HepG2 (cell line): Measurements from ENCODE around the gene TEX19. TPM values are rescaled to one million over a fixed set of nuclear protein-coding genes. Genes with fewer than 3 reads are reported as not detected.
A peak's percentile ranks its signal among the peaks of the same experiment; 100 is the strongest.

Experiments
- CHD4 ChIP-seq: fragments of 200-600 bp; sonication (generic); IDR thresholded peaks from 2 replicates; pipeline ENCODE4 v1.7.0; 2017; ENCODE audit warnings: mild to moderate bottlenecking, low read length, borderline replicate concordance
- EP300 ChIP-seq, 3 experiments: sonication (generic) in 1 of 3; formaldehyde crosslinking in 1 of 3; IDR thresholded peaks; 2 replicates each; pipeline versions ENCODE4 v1.5.1 to v1.6.1; 2011 to 2020; ENCODE audit warnings: low read depth in 2 of 3, low read length in 2 of 3, borderline replicate concordance in 1 of 3, improper control_type of control experiment in 1 of 3, mild to moderate bottlenecking in 1 of 3, missing genetic modification reagents in 1 of 3, moderate library complexity in 1 of 3
- IRF2 ChIP-seq: IDR thresholded peaks from 2 replicates; pipeline ENCODE4 v1.6.1; 2018; ENCODE audit warnings: missing genetic modification reagents, missing compliant biosample characterization
- KMT2B ChIP-seq: IDR thresholded peaks from 2 replicates; pipeline ENCODE4 v1.6.1; 2016; ENCODE audit warnings: missing genetic modification reagents, missing compliant biosample characterization
- NFKB2 ChIP-seq: sonication (generic); formaldehyde crosslinking; IDR thresholded peaks from 2 replicates; pipeline ENCODE4 v1.4.0; 2020; ENCODE audit warnings: missing genetic modification reagents, borderline replicate concordance
- NFKBIZ ChIP-seq: IDR thresholded peaks from 2 replicates; pipeline ENCODE4 v1.6.1; 2018; ENCODE audit warnings: missing genetic modification reagents, missing compliant biosample characterization
- NFYB ChIP-seq: sonication (generic); formaldehyde crosslinking; IDR thresholded peaks from 2 replicates; pipeline ENCODE4 v1.4.0; 2020; ENCODE audit warnings: missing genetic modification reagents
- RBM39 ChIP-seq: fragments of 200-400 bp; formaldehyde crosslinking; IDR thresholded peaks from one replicate; pipeline ENCODE4 v1.6.1; 2018; ENCODE audit warnings: antibody characterized with exemption, mild to moderate bottlenecking, low read depth, low read length; ENCODE audit not compliant: poor library complexity, severe bottlenecking
- REPIN1 ChIP-seq: sonication (generic); formaldehyde crosslinking; IDR thresholded peaks from 2 replicates; pipeline ENCODE4 v1.8.0; 2022; ENCODE audit warnings: missing genetic modification reagents, low read depth, mild to moderate bottlenecking, borderline replicate concordance
- RXRA ChIP-seq: sonication (generic); formaldehyde crosslinking; IDR thresholded peaks from 2 replicates; pipeline ENCODE4 v1.5.1; 2020; ENCODE audit warnings: missing genetic modification reagents
- SALL1 ChIP-seq: sonication (generic); formaldehyde crosslinking; IDR thresholded peaks from 2 replicates; pipeline ENCODE4 v1.8.0; 2022; ENCODE audit warnings: mild to moderate bottlenecking, missing genetic modification reagents
- ZNF317 ChIP-seq: sonication (generic); formaldehyde crosslinking; IDR thresholded peaks from 2 replicates; pipeline ENCODE4 v1.5.0; 2020; ENCODE audit warnings: mild to moderate bottlenecking, missing genetic modification reagents
- ZNF44 ChIP-seq: sonication (generic); formaldehyde crosslinking; IDR thresholded peaks from 2 replicates; pipeline ENCODE4 v1.5.1; 2020; ENCODE audit warnings: mild to moderate bottlenecking, missing genetic modification reagents
- ZNF546 ChIP-seq: sonication (generic); formaldehyde crosslinking; conservative IDR thresholded peaks from 2 replicates; pipeline ENCODE4 v1.8.1; 2023; ENCODE audit warnings: mild to moderate bottlenecking, missing genetic modification reagents
- ZNF703 ChIP-seq: sonication (generic); formaldehyde crosslinking; IDR thresholded peaks from 2 replicates; pipeline ENCODE4 v1.5.1; 2020; ENCODE audit warnings: missing genetic modification reagents, mild to moderate bottlenecking, moderate library complexity, borderline replicate concordance
- polyA plus RNA-seq, 8 experiments: library from polyadenylated mRNA; depleted of rRNA in 3 of 8; stranded (reverse) in 7 of 8; unstranded in 1 of 8; fragments of >200 nt; fragmentation: Illumina TruSeq in 4 of 8; extraction: Trizol in 4 of 8; gene quantifications; 2 replicates each; pipeline versions ENCODE4 v1.2.1 to v1.2.3, GENCODE V29; 2011 to 2016; ENCODE audit warnings: low read depth in 4 of 8, missing spikeins in 1 of 8, mixed read lengths in 1 of 8; ENCODE audit not compliant: insufficient read depth in 1 of 8
- total RNA-seq, 5 experiments: library from RNA; depleted of rRNA; stranded (reverse); fragments of >200 nt; fragmentation: Illumina TruSeq; extraction: Trizol; gene quantifications; 2 replicates each; pipeline ENCODE4 v1.2.3, GENCODE V29; 2016; ENCODE audit warnings: low read depth in 1 of 5

TEX19 gene
- total and polyA plus RNA-seq, 2 of the 13 experiments (the other 11 are each of a cell fraction or from before 2014, with no cell fraction given), result 1.3 to 6.0 TPM

- peak in 1 of 2 experiments; percentile 7; a peak in 1 of 4 replicates for TF ChIP-seq EP300 (IDR thresholded peaks at IDR 0.05; ENCODE audit: low read depth in 2 of 2, low read length in 2 of 2)
- no peak; the same call in 1 of the 2 replicates for TF ChIP-seq EP300 (CRISPR knock-in tag; IDR thresholded peaks at IDR 0.05; ENCODE audit: borderline replicate concordance)
- no peak for TF ChIP-seq ZNF546 (CRISPR knock-in tag)
- TF ChIP-seq RBM39, result peak; percentile 56
- TF ChIP-seq SALL1 (CRISPR knock-in tag), result no peak
- peak; percentile 24; the same call in 1 of the 2 replicates for TF ChIP-seq IRF2 (CRISPR knock-in tag)
- 0 out of 2 replicates have a peak, but pooled peaks have one; percentile 9 for TF ChIP-seq NFKBIZ (CRISPR knock-in tag)
- no peak for TF ChIP-seq REPIN1
- TF ChIP-seq RXRA, result 0 out of 2 replicates have a peak, but pooled peaks have one; percentile 11
- peak; percentile 1; the same call in 1 of the 2 replicates for TF ChIP-seq NFYB (CRISPR knock-in tag)
- TF ChIP-seq NFKB2, result 0 out of 2 replicates have a peak, but pooled peaks have one; percentile 13
- TF ChIP-seq ZNF317 (CRISPR knock-in tag), result 0 out of 2 replicates have a peak, but pooled peaks have one; percentile 18
- 0 out of 2 replicates have a peak, but pooled peaks have one; percentile 9 for TF ChIP-seq CHD4
- 0 out of 2 replicates have a peak, but pooled peaks have one; percentile 53 for TF ChIP-seq ZNF703 (CRISPR knock-in tag)
- TF ChIP-seq KMT2B, result 0 out of 2 replicates have a peak, but pooled peaks have one; percentile 24
- TF ChIP-seq ZNF44 (CRISPR knock-in tag), result no peak
These were observed 7.8 kb upstream of the TEX19 start (continued) for GRCh38 chr17:82351254-82351712.
